ENCODE results near the gene PGM2. TPM values are rescaled to one million over a fixed set of nuclear protein-coding genes. Genes with fewer than 3 reads are reported as not detected.

PGM2 gene
- total RNA-seq, 2 experiments from 2014 or later, result 67.4 to 108 TPM

GRCh38 chr4:37867102-37867501, 40.6 kb downstream of the PGM2 start:
- Histone ChIP-seq H3K4me1 (ENCODE audit: insufficient read depth, low read length, poor library complexity, severe bottlenecking) (no peaks in the 10 kb centered on the region), H3K27ac (ENCODE audit: low read depth, low read length, poor library complexity, severe bottlenecking) (no peak overlapping the region), H3K9me2 (ENCODE audit: insufficient read depth, low read length) (no peaks in the 10 kb centered on the region), H3K4me3 (ENCODE audit: low read depth, low read length, poor library complexity, severe bottlenecking) (no peak overlapping the region), H3K36me3 (ENCODE audit: insufficient read depth, low read length) (peaks cover 61% of the 10 kb centered on the region), H3K9me3 (ENCODE audit: low read length) (no peaks in the 10 kb centered on the region), H2AFZ (ENCODE audit: low read length) (no peak overlapping the region), H4K20me1 (ENCODE audit: insufficient read depth, low read length) (no peaks in the 10 kb centered on the region), H3K4me2 (ENCODE audit: low read length) (no peak overlapping the region), H3K79me2 (ENCODE audit: insufficient read depth, low read depth, low read length) (no peaks in the 10 kb centered on the region)
- ChIA-PET CTCF (ENCODE audit: unreplicated experiment) (no interaction called here), POLR2A (interaction anchor here (1.0 to 2.7 kb wide), 5 partner anchors 8 to 42 kb away, joined by 3 to 10 read pairs (median 5); no protein-coding TSS in a partner anchor)
- intact Hi-C loops (cut with micrococcal nuclease; ENCODE audit: unreplicated experiment), result no loop called here
- BruUV-seq (replicated peaks), result no TSS peak
- no peak for DNase-seq (ENCODE audit: low spot score)
- TF ChIP-seq CTCF (conservative IDR thresholded peaks at IDR 0.05; ENCODE audit: low read length), result no peak
- no peak for TF ChIP-seq EZH2phosphoT487 (IDR thresholded peaks at IDR 0.05; ENCODE audit: borderline replicate concordance, low read depth, low read length)

GRCh38 chr4:37868238-37868637, 41.8 kb downstream of the PGM2 start:
- no peak for TF ChIP-seq EZH2phosphoT487 (IDR thresholded peaks at IDR 0.05; ENCODE audit: borderline replicate concordance, low read depth, low read length)
- TF ChIP-seq CTCF (conservative IDR thresholded peaks at IDR 0.05; ENCODE audit: low read length), result no peak
- ChIA-PET CTCF (ENCODE audit: unreplicated experiment) (no interaction called here), POLR2A (no interaction called here)
- intact Hi-C loops (cut with micrococcal nuclease; ENCODE audit: unreplicated experiment), result no loop called here
- H3K9me2 ChIP-seq (ENCODE audit: insufficient read depth, low read length), result no peaks in the 10 kb centered on the region
- H3K4me2 ChIP-seq (ENCODE audit: low read length), result no peak overlapping the region
- no peak overlapping the region for H3K4me3 ChIP-seq (ENCODE audit: low read depth, low read length, poor library complexity, severe bottlenecking)
- no peaks in the 10 kb centered on the region for H3K4me1 ChIP-seq (ENCODE audit: insufficient read depth, low read length, poor library complexity, severe bottlenecking)
- H3K9me3 ChIP-seq (ENCODE audit: low read length), result no peaks in the 10 kb centered on the region
- H3K79me2 ChIP-seq (ENCODE audit: insufficient read depth, low read depth, low read length), result no peaks in the 10 kb centered on the region
- BruUV-seq (replicated peaks), result TSS peak; percentile 17
- H3K27ac ChIP-seq (ENCODE audit: low read depth, low read length, poor library complexity, severe bottlenecking), result no peak overlapping the region
- no peaks in the 10 kb centered on the region for H4K20me1 ChIP-seq (ENCODE audit: insufficient read depth, low read length)
- H3K36me3 ChIP-seq (ENCODE audit: insufficient read depth, low read length), result peaks cover 50% of the 10 kb centered on the region
- DNase-seq (ENCODE audit: low spot score), result no peak
- H2AFZ ChIP-seq (ENCODE audit: low read length), result no peak overlapping the region

- Histone ChIP-seq H3K27ac (ENCODE audit: low read depth, low read length, poor library complexity, severe bottlenecking) (no peak overlapping the region), H3K9me2 (ENCODE audit: insufficient read depth, low read length) (no peaks in the 10 kb centered on the region), H3K9me3 (ENCODE audit: low read length) (no peaks in the 10 kb centered on the region), H3K36me3 (ENCODE audit: insufficient read depth, low read length) (peaks cover 14% of the 10 kb centered on the region), H3K79me2 (ENCODE audit: insufficient read depth, low read depth, low read length) (no peaks in the 10 kb centered on the region), H4K20me1 (ENCODE audit: insufficient read depth, low read length) (no peaks in the 10 kb centered on the region), H2AFZ (ENCODE audit: low read length) (no peak overlapping the region), H3K4me1 (ENCODE audit: insufficient read depth, low read length, poor library complexity, severe bottlenecking) (no peaks in the 10 kb centered on the region), H3K4me3 (ENCODE audit: low read depth, low read length, poor library complexity, severe bottlenecking) (no peak overlapping the region), H3K4me2 (ENCODE audit: low read length) (no peak overlapping the region)
- intact Hi-C loops (cut with micrococcal nuclease; ENCODE audit: unreplicated experiment), result no loop called here
- CTCF ChIA-PET (ENCODE audit: unreplicated experiment), result no interaction called here
- DNase-seq (ENCODE audit: low spot score), result no peak
- no peak for TF ChIP-seq EZH2phosphoT487 (IDR thresholded peaks at IDR 0.05; ENCODE audit: borderline replicate concordance, low read depth, low read length)
- TF ChIP-seq CTCF (conservative IDR thresholded peaks at IDR 0.05; ENCODE audit: low read length), result no peak
- no TSS peak for BruUV-seq (replicated peaks)
- POLR2A ChIA-PET, result interaction anchor here (0.6 kb wide), 1 partner anchor 17 kb away, joined by 4 read pairs; no protein-coding TSS in a partner anchor
Measured at GRCh38 chr4:37872310-37872988, 46.0 kb downstream of the PGM2 start.

Measured in OCI-LY7 (cell line).